ENCODE data around the gene ASAP2.

DNA sequence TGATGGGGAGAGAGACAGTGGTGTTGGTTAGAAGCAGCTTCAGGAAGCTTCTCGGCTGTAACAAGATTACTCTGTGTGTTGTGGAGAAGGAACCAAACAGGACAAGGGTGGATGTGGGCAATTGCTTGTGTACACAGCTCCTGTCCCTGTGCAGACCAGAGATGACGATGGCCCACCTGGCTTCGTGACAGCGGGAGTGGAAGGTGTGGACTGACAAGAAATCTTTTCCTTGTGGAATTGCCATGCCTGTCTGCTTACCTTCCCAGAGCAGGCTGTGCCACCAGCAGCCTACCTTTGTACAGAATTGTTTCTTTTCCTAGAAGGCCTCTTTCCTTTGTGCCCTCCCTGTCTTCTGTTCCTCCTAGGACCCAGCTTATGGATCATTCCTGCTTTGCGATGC is 122.9 kb downstream of the ASAP2 start:
- TF ChIP-seq, protein P1, sequence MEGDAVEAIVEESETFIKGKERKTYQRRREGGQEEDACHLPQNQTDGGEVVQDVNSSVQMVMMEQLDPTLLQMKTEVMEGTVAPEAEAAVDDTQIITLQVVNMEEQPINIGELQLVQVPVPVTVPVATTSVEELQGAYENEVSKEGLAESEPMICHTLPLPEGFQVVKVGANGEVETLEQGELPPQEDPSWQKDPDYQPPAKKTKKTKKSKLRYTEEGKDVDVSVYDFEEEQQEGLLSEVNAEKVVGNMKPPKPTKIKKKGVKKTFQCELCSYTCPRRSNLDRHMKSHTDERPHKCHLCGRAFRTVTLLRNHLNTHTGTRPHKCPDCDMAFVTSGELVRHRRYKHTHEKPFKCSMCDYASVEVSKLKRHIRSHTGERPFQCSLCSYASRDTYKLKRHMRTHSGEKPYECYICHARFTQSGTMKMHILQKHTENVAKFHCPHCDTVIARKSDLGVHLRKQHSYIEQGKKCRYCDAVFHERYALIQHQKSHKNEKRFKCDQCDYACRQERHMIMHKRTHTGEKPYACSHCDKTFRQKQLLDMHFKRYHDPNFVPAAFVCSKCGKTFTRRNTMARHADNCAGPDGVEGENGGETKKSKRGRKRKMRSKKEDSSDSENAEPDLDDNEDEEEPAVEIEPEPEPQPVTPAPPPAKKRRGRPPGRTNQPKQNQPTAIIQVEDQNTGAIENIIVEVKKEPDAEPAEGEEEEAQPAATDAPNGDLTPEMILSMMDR (conservative IDR thresholded peaks at IDR 0.05; ENCODE audit: low read length): no peak
- no peak for TF ChIP-seq EZH2phosphoT487 (IDR thresholded peaks at IDR 0.05; ENCODE audit: borderline replicate concordance)
